GM12873 (cell line): ENCODE results near the gene CECR2.

ENCODE experiments used
- TF ChIP-seq, protein P1 (sequence below): IDR thresholded peaks from 2 replicates; pipeline ENCODE4 v1.5.1; 2012; ENCODE audit warnings: low read depth, mild to moderate bottlenecking, moderate library complexity, low read length, control low read depth; ENCODE audit not compliant: insufficient read depth; ENCODE audit errors: missing control alignments

CECR2 gene

DNA sequence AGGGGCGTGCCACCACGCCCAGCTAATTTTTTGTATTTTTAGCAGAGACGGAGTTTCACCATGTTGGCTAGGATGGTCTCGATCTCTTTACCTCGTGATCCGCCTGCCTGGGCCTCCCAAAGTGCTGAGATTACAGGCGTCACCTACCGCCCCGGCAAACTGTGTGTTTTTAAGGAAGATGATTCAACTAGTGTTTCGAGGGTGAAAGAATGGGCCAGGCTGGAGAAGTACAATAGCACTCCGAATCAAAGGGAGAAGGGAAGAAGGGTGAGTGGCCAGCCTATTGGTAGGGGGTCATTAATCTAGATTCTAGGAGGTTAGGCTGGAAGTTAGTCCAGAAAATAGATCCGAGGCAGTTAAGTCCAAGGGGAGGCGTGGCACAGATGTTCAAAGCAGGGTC, 2.9 kb upstream of the CECR2 start:
- TF ChIP-seq, protein P1, sequence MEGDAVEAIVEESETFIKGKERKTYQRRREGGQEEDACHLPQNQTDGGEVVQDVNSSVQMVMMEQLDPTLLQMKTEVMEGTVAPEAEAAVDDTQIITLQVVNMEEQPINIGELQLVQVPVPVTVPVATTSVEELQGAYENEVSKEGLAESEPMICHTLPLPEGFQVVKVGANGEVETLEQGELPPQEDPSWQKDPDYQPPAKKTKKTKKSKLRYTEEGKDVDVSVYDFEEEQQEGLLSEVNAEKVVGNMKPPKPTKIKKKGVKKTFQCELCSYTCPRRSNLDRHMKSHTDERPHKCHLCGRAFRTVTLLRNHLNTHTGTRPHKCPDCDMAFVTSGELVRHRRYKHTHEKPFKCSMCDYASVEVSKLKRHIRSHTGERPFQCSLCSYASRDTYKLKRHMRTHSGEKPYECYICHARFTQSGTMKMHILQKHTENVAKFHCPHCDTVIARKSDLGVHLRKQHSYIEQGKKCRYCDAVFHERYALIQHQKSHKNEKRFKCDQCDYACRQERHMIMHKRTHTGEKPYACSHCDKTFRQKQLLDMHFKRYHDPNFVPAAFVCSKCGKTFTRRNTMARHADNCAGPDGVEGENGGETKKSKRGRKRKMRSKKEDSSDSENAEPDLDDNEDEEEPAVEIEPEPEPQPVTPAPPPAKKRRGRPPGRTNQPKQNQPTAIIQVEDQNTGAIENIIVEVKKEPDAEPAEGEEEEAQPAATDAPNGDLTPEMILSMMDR, result no peak

DNA sequence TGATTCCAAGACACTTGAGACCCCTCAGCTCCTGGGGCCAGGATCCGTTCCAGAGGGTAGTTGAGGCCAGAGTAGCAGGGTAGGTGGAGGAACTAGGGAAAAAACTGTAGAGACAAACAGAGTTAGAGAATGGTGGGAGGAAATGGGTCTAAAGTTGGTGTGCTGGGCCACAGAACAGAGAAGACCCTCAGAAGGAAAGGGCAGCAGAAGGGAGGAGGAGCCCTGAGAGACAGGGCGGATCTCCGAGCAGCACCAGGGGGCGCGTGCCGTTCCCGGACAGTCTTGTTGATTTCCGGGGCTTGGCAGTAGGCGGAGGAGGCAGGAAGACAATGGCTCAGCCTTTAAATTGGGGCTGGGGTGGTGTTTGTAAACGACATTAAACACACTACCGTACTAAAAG, 2.4 kb upstream of the CECR2 start:
- TF ChIP-seq, protein P1, result peak; percentile 45

DNA sequence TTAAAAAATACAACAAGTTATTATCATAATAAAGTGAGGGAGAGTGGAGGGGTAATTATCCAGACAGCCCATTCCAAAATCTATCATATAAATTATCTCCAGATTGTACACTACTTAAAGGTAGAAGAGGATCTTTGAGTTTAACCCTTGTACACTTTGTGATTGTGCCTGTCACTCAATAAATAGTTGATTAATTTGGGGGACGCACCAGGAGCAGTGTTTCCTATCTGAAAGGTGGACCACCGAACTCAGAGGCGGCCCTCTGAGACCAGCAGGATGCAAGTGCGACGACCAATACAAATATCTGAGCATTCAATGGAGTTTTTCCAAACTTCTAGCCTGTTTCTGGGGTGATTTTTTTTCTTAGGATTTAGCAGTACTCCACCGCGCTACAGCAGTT, 1.1 kb upstream of the CECR2 start:
- TF ChIP-seq, protein P1, result no peak

DNA sequence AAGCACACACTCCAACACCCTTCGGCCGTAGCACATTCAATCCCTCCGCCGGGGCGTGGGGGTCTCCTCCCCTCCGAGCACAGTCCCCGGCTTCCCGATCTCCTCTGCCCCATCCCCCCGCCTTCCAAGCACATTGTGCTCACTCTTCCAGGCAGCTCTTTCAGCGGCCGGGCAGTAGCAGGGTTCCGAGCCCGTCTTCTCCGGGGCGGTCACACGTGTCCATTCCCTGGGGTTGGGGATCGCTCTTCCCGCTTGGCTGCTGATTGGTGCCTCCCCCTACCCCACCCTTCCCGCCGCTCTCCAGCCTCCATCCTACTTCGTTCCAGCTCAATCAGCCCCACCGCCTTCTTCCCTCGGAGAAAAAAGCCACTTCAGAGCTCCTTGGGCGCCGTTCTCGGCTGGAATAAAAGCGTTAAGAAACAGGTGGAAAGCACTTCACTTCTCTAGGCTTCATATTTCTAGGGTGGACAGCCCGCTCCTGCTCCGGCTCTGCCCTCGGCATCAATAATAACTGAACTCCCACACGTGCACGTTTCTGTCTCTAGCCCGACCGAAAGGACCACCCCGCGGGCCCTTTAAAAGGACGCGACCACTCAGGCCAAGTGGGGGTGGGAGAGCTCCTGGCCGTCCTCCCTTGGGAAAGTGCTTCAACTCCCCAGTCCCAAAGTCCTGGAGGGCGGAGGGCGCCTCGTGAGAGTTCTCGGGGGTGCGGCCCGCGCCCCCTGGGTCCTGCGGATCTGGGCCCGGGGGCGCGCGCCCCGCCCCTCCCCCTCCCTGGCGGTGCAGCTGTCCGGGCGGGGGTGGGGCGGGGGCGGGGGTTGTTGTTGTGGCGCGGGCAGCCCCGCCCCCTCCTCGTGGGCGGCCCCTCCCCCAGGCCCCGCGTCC, 464 bp upstream of the CECR2 start:
- TF ChIP-seq, protein P1, result no peak

DNA sequence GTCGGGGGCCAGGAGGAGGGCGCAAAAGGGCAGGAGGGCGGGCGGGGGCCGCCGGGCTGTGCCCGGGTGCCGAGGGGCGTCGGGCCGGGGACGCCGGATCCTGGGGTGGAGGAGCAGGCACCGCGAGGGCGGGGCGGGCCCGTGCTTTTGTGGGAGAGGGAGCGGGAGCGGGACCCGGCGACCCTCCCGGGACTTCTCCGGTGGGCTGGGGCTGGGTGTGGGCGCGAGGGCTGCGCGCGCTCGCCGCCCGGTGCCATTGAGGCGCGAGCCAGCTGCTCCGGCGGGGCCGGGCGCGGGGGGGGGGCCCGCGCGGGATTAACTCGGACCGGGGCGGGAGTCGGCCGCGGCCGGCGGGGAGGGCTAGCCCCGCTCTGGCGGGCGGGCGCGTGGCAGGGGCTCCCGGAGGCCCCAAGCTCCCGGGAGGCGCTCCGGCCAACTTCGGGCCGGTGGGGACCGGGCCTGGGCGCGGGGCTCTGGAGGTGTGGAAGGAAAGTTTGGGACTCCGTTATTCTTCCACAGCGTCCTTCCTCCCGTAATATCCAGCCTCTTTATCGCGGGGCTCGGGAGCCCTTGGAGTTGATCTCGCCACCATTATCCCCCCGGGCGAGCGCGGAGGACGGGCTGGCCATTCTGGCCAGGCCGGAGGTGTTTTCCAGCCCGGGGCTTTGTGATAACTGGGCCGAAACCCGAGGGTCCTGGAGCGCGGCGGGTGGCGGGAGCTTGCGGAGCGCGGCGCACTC, 936 bp downstream of the CECR2 start:
- TF ChIP-seq, protein P1, result no peak

DNA sequence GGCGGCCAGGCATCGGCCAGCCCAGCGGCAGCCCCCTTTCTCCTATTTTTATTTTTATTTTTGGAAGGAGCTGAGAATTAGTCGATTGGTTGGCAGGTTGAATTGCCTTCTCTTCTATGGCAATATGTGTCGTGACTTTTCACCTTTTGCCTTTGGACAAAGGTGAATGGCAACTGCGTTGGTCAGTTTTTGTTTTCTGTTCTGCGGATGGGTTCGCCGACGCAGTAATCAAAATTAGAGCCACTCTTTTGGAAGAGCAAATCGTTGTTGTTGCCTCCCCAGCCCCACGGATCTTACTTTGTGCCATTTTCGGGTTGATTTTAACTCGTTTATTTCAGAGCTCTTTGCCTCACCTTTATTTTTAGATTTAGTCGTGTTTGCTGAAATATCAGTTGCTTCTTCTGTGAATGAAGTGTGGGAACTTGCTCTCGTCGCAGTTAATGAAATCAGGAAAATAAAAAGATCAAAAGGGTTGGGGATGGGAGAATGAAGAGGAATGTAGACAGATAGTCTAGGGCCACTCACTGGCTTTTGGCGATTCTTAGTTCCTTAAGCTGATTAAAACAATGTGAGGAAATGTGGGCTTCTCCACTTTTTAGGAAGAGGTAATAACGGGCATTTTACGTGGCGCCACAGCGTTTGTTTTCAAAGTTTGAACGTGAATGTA, 1.6 kb downstream of the CECR2 start:
- TF ChIP-seq, protein P1, result no peak

DNA sequence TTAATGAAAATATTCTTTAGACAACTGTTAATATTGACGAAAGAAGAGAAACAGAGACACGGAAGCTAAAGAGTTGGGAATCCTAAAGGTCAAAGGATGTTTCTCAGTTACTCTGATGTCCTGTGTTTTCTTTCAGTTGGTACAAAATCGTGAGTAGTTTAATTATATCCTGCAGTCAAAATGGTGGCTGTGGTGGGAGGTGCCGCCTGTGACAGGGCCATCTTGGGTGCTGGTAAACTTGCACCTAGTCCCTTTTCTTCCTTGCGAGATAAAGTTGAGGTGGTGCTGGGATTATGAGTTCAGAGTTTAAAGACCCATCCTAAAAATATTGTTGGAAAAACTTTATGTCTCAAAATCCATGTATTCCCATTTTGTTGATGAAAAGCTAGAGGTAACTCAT, 2.2 kb downstream of the CECR2 start:
- TF ChIP-seq, protein P1, result no peak
